Activated CD8-positive, alpha-beta memory T cell treated with anti-CD3 and anti-CD28 coated beads, Interleukin-2, amount 50 U/mL, for 4 hours (primary cell): ENCODE data around the gene GDF11.
"Not testable (repeated sequence)": the region's sequence is repeated elsewhere in the genome, so short reads cannot be mapped to it uniquely, and the experiment has no call there.

ENCODE experiments used
- DNase-seq: peaks from one replicate; pipeline ENCODE4 v3.0.0-alpha.2; 2020

Gene GDF11

DNA sequence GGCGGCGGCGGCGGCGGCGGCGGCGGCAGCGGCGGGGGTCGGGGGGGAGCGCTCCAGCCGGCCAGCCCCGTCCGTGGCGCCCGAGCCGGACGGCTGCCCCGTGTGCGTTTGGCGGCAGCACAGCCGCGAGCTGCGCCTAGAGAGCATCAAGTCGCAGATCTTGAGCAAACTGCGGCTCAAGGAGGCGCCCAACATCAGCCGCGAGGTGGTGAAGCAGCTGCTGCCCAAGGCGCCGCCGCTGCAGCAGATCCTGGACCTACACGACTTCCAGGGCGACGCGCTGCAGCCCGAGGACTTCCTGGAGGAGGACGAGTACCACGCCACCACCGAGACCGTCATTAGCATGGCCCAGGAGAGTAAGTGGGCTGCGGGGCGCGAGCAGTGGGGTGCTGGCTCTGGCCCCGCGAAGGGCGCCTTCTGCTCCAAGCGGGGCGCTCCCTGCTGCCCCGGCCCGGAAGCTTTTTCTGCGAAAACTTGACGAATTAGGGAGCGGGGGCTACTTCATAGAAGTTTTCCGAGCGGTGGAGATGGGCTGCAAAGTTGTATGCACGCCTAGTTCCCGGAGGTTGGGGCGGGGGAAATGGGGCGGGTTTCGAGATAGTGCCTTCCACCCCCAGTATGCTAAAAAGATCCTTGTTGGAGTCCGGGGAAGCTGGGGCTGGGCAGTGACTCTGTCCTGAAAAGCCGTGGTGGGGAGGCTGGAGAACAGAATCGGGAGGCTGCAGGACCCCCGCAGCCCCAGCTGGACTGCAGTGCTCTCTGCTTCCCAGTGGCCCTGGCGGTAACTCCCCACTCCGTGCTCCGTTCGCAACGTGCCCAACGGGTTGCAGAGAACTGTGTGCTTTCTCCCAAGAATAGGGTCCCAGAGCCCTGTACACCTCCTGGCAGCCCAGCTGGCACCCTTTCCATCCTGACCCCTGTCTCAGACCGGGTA lies 751 bp downstream of the GDF11 start:
- peak; percentile 48 for DNase-seq

GRCh38 chr12:55744340-55745030 lies 1.6 kb downstream of the GDF11 start:
- DNase-seq, result no peak

- no peak for DNase-seq
These were observed 2.6 kb downstream of the GDF11 start for GRCh38 chr12:55745361-55746173.

DNA sequence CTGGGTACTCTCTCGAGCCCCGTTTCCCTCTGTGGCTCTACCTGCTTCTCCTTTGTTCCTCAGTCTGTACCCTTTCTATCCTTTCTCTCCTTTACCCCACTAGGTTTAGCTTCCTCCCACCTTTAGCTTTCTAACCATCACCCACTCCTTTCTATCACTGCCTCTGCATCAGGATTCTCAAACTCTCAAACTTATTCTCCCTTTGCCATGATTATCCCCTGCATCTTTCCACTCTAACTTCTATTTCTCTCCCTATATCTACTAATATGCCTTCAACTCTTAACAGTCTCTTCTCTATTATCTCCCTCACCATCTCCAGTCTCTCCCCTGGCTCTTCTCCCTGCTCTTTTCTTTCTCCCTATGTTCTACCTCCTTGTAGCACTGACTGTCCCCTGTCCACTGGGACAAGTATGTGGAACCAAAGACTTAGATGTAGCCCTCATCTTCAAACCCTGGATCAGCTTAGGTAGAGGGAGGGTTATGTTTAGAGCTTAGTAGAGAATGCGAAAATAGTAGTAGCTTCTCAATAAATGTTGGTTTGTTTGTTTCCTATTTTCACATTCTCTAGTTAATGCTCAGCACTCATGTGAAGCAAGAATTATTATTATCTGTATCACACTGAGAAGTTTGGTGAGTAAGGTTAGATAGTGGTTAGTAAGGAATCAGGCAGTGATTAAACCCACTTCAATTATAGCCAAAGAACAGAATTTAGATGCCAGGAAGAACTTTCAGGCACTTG lies 3.4 kb downstream of the GDF11 start:
- DNase-seq, result no peak

GRCh38 chr12:55746913-55747231 lies 4.0 kb downstream of the GDF11 start:
- DNase-seq, result no peak

DNA sequence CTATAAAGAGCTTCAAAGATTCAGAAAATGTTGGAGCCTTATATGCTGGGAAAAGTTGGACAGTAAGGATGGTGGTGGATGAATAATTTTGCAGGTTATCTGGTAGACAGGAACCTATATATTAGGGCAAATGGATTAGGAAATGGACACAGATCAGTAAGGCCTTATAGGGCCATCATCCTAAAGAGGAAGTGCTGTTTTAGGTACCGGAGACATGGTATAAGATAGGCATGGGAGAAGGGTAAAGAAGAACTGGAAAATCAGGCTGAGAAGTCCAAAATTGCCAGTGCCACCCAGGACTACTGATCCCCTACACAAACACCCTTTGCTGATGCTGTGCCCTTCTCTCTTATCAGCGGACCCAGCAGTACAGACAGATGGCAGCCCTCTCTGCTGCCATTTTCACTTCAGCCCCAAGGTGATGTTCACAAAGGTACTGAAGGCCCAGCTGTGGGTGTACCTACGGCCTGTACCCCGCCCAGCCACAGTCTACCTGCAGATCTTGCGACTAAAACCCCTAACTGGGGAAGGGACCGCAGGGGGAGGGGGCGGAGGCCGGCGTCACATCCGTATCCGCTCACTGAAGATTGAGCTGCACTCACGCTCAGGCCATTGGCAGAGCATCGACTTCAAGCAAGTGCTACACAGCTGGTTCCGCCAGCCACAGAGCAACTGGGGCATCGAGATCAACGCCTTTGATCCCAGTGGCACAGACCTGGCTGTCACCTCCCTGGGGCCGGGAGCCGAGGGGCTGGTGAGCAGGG lies 5.5 kb downstream of the GDF11 start:
- DNase-seq, result no peak

GRCh38 chr12:55755246-55755645 lies 12.3 kb downstream of the GDF11 start:
- no peak for DNase-seq

DNA sequence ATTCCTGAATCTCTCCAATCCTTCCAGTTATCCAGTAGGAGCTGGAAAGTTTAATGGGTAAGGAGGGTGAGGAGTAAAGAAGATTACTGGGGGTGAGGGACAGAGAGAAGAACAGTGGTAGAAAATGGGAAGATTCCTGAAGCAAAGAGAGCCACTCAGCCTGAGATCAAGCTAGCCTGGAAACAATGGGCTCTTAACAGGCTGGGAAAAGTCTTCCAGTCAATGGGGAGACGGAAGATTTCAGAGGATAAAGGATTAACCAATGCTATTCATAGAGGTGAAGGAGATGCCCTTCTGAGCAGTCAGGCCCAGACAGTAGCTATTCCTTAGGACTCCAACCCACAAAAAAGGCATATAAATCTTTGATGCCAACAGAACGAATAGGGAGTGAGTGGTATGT lies 14.8 kb downstream of the GDF11 start:
- no peak for DNase-seq

DNA sequence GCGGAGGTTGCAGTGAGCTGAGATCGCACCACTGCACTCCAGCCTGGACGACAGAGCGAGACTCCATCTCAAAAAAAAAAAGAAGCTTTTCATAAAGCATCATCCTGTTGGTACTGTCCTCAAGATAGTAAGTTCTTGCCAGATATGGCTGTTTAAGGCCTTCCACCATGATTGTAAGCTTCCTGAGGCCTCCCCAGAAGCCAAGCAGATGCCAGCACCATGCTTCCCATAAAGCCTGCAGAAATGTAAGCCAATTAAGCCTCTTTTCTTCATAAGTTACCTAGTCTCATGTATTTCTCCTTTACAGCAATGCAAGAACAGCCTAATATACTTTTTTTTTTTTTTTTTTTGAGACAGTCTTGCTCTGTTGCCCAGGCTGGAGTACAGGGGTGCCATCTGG lies 15.7 kb downstream of the GDF11 start:
- DNase-seq, result not testable (repeated sequence)

DNA sequence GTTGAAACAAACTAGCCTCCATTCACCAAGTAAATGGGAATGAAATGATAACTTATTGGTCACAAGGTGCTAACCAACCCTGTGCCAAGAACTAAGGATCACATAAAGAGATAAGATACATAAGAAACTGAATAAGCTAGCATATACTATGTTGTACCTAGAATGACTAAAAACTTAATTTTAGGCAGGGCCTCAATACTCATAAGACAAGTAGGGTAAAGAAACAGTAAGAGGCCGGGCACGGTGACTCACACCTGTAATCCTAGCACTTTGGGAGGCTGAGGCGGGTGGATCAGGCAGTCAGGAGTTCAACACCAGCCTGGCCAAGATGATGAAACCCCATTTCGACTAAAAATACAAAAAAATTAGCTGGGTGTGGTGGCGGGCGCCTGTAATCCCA lies 17.7 kb downstream of the GDF11 start:
- no peak for DNase-seq

- no peak for DNase-seq
These were observed 19.7 kb downstream of the GDF11 start for GRCh38 chr12:55762646-55763045.

DNA sequence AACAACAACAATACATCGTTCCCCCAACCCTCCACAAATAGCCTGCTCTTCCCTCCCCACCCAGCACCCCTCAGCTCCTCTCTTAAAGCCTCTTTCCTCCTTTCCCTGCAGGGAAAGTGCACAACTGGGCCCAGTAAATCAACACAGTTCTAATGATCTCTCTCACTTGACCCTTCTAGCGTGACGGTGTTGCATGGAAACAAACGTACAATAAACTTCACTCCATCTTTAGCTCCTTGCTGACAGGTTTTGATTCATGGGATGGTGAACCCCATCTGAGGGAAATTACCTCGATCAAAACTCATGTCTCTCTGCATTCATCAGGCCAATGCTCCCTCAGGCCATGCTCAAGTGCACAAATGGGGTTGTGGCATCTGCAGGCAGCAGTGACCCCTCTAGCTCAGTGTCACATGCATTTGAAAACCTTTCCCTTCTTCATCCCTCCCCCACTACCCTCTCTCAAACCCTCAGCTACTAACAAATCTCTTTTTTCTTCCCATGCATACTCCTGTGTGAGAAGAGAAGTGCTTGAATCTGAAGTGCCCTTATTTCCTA lies 22.9 kb downstream of the GDF11 start:
- no peak for DNase-seq

GRCh38 chr12:55767156-55767555 lies 24.2 kb downstream of the GDF11 start:
- DNase-seq, result no peak

- no peak for DNase-seq
These were observed 28.8 kb downstream of the GDF11 start for GRCh38 chr12:55771736-55772135.

DNA sequence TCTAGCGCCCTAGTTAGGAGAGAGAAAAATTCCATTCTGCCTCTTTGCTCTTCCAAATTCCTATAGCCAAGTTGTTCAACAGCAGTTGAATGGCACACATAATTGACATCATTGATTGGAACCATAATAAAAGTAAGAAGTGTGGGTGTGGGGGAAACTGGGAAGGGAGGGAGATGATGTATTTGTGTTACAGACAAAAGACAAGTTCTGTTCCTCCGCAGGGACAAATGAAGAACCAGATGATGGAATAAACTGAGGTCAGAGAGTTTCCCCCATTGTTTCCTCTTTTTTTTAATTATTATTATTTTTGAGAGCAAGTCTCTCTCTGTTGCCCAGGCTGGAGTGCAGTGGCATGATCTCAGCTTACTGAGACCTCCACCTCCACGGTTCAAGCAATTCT lies 34.9 kb downstream of the GDF11 start:
- DNase-seq, result no peak

DNA sequence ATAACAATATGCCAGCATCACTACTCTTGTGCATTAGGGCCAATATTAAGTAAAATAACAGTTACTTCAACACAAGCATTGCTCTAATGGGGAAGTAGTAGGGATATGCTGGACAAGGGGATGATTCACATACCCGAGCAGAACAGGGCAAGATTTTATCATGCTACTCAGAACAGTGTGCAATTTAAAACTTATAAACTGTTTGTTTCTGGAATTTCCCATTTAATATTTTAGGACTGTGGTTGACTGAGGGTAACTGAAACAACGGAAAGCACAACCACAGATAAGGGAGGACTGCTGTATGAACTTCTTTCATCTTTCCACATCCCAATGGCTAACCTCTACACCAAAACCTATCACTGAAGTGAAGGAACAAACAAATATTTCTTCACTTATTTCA lies 37.8 kb downstream of the GDF11 start:
- DNase-seq, result no peak

- DNase-seq, result no peak
These were observed 45.6 kb downstream of the GDF11 start for GRCh38 chr12:55788546-55788945.

- no peak for DNase-seq
These were observed 46.2 kb downstream of the GDF11 start for GRCh38 chr12:55789171-55789570.

GRCh38 chr12:55789893-55790292 lies 47.0 kb downstream of the GDF11 start:
- DNase-seq, result no peak

DNA sequence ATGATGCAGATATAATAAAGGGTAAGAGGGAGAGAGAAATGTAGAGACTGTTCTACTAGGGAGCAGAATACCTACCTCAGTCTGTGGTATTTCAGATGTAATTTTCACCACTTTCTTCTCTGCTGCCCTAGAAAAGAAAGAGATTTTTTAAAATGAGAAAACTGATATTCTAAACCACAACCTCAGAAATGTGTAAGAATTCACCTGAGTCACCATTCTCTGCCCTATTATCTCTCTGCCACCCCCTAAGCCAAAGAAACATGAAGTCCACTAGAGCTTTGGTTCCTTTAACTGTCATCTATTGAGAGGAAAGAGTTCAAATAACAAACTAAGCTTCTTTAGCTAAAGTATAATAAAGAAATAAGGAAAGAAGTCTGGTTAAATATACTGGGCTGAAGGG lies 53.0 kb downstream of the GDF11 start:
- no peak for DNase-seq

DNA sequence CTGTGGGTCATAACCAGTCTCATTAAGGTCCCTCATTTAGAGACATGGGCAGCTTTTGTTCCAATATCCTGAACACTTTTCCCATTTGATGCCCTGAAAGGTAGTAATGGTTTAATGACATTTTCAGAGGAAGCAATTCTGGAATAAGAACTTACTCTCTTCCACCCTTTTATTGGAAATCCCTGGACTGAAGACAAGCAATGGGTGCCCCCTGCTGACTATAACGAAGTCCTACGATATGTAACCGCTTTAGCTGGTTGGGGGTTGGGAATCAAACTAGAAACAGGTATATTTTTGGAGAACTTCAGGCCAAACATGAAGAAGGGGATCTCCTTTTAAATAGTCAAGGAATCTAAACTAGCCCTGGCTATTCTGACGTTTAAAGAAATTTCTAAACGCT lies 54.1 kb downstream of the GDF11 start:
- no peak for DNase-seq

- DNase-seq, result no peak
These were observed 54.6 kb downstream of the GDF11 start for GRCh38 chr12:55797550-55797949.
